SK-N-SH (cell line): Measurements from ENCODE around the gene ARL3. TPM values are rescaled to one million over a fixed set of nuclear protein-coding genes. Genes with fewer than 3 reads are reported as not detected.
A peak's percentile ranks its signal among the peaks of the same experiment; 100 is the strongest.

Experiments used
- CTCF ChIA-PET: fragments of 300-600, 350-600 bp; formaldehyde crosslinking; extraction: SDS; loops from one replicate; lab custom pipeline; 2021; lab: Yijun Ruan, JAX
- POLR2A ChIA-PET: fragments of 350-600 bp; sonication (Branson Sonifier 250); formaldehyde crosslinking; extraction: SDS; loops from one replicate; lab custom pipeline; 2020; ENCODE audit warnings: antibody characterized with exemption, inconsistent platforms; lab: Yijun Ruan, JAX
- DNase-seq: peaks from one replicate; pipeline ENCODE4 v3.0.0; 2012
- H2AFZ ChIP-seq: fragments of 200-600 bp; sonication (generic); 2 replicates; pipeline ENCODE4 v1.8.1; 2016; ENCODE audit warnings: antibody characterized with exemption, mild to moderate bottlenecking, low read depth
- H3F3A ChIP-seq: fragments of 200-600 bp; sonication (generic); replicated peaks from 2 replicates; pipeline ENCODE3; 2016; ENCODE audit warnings: antibody characterized with exemption, mild to moderate bottlenecking; ENCODE audit not compliant: insufficient read depth
- H3K27ac ChIP-seq, 2 experiments: fragments of 200-500 bp in 1 of 2; fragments of 200-600 bp in 1 of 2; sonication (Bioruptor generic) in 1 of 2; sonication (generic), shearing (Covaris generic) in 1 of 2; 2 replicates each; pipeline versions ENCODE4 v1.5.1 to v1.6.1; 2014 to 2016; ENCODE audit warnings: low read depth in 2 of 2, inconsistent platforms in 1 of 2, low read length in 1 of 2, mild to moderate bottlenecking in 1 of 2, mixed read lengths in 1 of 2
- H3K27me3 ChIP-seq: fragments of 200-600 bp; sonication (generic), shearing (Covaris generic); 2 replicates; pipeline ENCODE4 v1.6.1; 2016; ENCODE audit warnings: mixed run types; ENCODE audit not compliant: insufficient read depth
- H3K36me3 ChIP-seq, 2 experiments: fragments of 200-500 bp in 1 of 2; fragments of 200-600 bp in 1 of 2; sonication (Bioruptor generic) in 1 of 2; sonication (generic) in 1 of 2; replicated peaks in 1 of 2; 2 replicates each; pipeline versions ENCODE3 to v1.5.1; 2014 to 2016; ENCODE audit warnings: low read length in 1 of 2, mild to moderate bottlenecking in 1 of 2; ENCODE audit not compliant: insufficient read depth in 2 of 2, control insufficient read depth in 1 of 2
- H3K4me1 ChIP-seq, 2 experiments: fragments of 200-500 bp in 1 of 2; fragments of 200-600 bp in 1 of 2; sonication (Bioruptor generic) in 1 of 2; sonication (generic), shearing (Covaris generic) in 1 of 2; 2 replicates each; pipeline versions ENCODE4 v1.5.1 to v1.6.1; 2014 to 2016; ENCODE audit warnings: low read depth in 1 of 2, low read length in 1 of 2, mixed run types in 1 of 2; ENCODE audit not compliant: insufficient read depth in 2 of 2, control insufficient read depth in 1 of 2
- H3K4me2 ChIP-seq: fragments of 200-600 bp; sonication (generic), shearing (Covaris generic); 2 replicates; pipeline ENCODE4 v1.6.1; 2017; ENCODE audit warnings: mixed run types
- H3K4me3 ChIP-seq, 2 experiments: fragments of 200-500 bp in 1 of 2; fragments of 200-600 bp in 1 of 2; sonication (Bioruptor generic) in 1 of 2; sonication (generic), shearing (Covaris generic) in 1 of 2; 2 replicates each; pipeline versions ENCODE4 v1.5.1 to v1.8.1; 2014 to 2016; ENCODE audit warnings: low read depth in 2 of 2, inconsistent platforms in 1 of 2, low read length in 1 of 2, mild to moderate bottlenecking in 1 of 2, mixed read lengths in 1 of 2, moderate library complexity in 1 of 2
- H3K79me2 ChIP-seq: fragments of 200-600 bp; sonication (generic); 2 replicates; pipeline ENCODE4 v1.8.1; 2017; ENCODE audit warnings: mild to moderate bottlenecking; ENCODE audit not compliant: insufficient read depth
- H3K9ac ChIP-seq: fragments of 200-600 bp; sonication (generic); 2 replicates; pipeline ENCODE4 v1.6.1; 2017; ENCODE audit warnings: mixed run types
- H3K9me2 ChIP-seq: fragments of 200-600 bp; sonication (generic); 2 replicates; pipeline ENCODE4 v1.6.1; 2017; ENCODE audit warnings: mixed run types
- H3K9me3 ChIP-seq: fragments of 200-600 bp; sonication (generic); 2 replicates; pipeline ENCODE4 v1.6.1; 2017; ENCODE audit warnings: mixed run types, mild to moderate bottlenecking, moderate library complexity
- H4K20me1 ChIP-seq: fragments of 200-600 bp; sonication (generic); 2 replicates; pipeline ENCODE4 v1.6.1; 2017; ENCODE audit warnings: mild to moderate bottlenecking, mixed run types; ENCODE audit not compliant: insufficient read depth
- CHD2 ChIP-seq: fragments of 150-350 bp; IDR thresholded peaks from 2 replicates; pipeline ENCODE4 v1.6.1; 2018; ENCODE audit warnings: low read length; ENCODE audit not compliant: partially characterized antibody
- EP300 ChIP-seq, 2 experiments: IDR thresholded peaks; 2 replicates each; pipeline versions ENCODE4 v1.4.0 to v1.6.1; 2012; ENCODE audit warnings: borderline replicate concordance in 1 of 2, low read depth in 1 of 2, low read length in 1 of 2
- EZH2phosphoT487 ChIP-seq: fragments of 200-600 bp; sonication (generic); IDR thresholded peaks from 2 replicates; pipeline ENCODE4 v1.6.1; 2017; ENCODE audit warnings: low read depth, mixed run types, mild to moderate bottlenecking, antibody characterized with exemption, moderate library complexity, borderline replicate concordance
- FOXM1 ChIP-seq: IDR thresholded peaks from 2 replicates; pipeline ENCODE4 v1.4.0; 2012; ENCODE audit warnings: low read depth, mild to moderate bottlenecking
- GABPA ChIP-seq: IDR thresholded peaks from 2 replicates; pipeline ENCODE4 v1.4.0; 2012; ENCODE audit warnings: low read depth, mild to moderate bottlenecking
- JUND ChIP-seq: IDR thresholded peaks from 2 replicates; pipeline ENCODE4 v1.4.0; 2012
- MEF2A ChIP-seq: IDR thresholded peaks from 2 replicates; pipeline ENCODE4 v1.4.0; 2012; ENCODE audit warnings: low read depth, borderline replicate concordance
- MXI1 ChIP-seq: IDR thresholded peaks from 2 replicates; pipeline ENCODE4 v1.6.1; 2012; ENCODE audit warnings: mild to moderate bottlenecking, low read depth, low read length, improper control_type of control experiment
- NRF1 ChIP-seq: IDR thresholded peaks from 2 replicates; pipeline ENCODE4 v1.6.1; 2012; ENCODE audit warnings: low read depth, mild to moderate bottlenecking, low read length
- POLR2AphosphoS5 ChIP-seq: IDR thresholded peaks from 2 replicates; pipeline ENCODE4 v1.6.1; 2012; ENCODE audit warnings: low read depth, low read length
- RCOR1 ChIP-seq: fragments of 150-350 bp; IDR thresholded peaks from 2 replicates; pipeline ENCODE4 v1.6.1; 2017; ENCODE audit warnings: antibody characterized with exemption, low read length
- RFX5 ChIP-seq: IDR thresholded peaks from 2 replicates; pipeline ENCODE4 v1.6.1; 2012; ENCODE audit warnings: mild to moderate bottlenecking, improper control_type of control experiment, low read length
- RXRA ChIP-seq: IDR thresholded peaks from 2 replicates; pipeline ENCODE4 v1.4.0; 2012; ENCODE audit warnings: low read depth, mild to moderate bottlenecking, borderline replicate concordance
- SMC3 ChIP-seq: IDR thresholded peaks from 2 replicates; pipeline ENCODE4 v1.6.1; 2012; ENCODE audit warnings: low read depth, low read length, improper control_type of control experiment
- TAF1 ChIP-seq: IDR thresholded peaks from 2 replicates; pipeline ENCODE4 v1.6.1; 2012; ENCODE audit warnings: low read depth, mild to moderate bottlenecking, low read length, moderate library complexity, borderline replicate concordance
- TCF12 ChIP-seq: IDR thresholded peaks from 2 replicates; pipeline ENCODE4 v1.4.0; 2012
- TEAD4 ChIP-seq: IDR thresholded peaks from 2 replicates; pipeline ENCODE4 v1.4.0; 2012; ENCODE audit warnings: mild to moderate bottlenecking, borderline replicate concordance; ENCODE audit not compliant: insufficient read depth
- YY1 ChIP-seq: IDR thresholded peaks from 2 replicates; pipeline ENCODE4 v1.4.0; 2012; ENCODE audit warnings: low read depth, mild to moderate bottlenecking
- WGBS: methylation state at CpG from one replicate; pipeline ENCODE4 v1.1.6; 2017; ENCODE audit warnings: low lambda C conversion rate; 5-methylcytosine and 5-hydroxymethylcytosine counted together
- polyA plus RNA-seq, 3 experiments: library from polyadenylated mRNA; depleted of rRNA; stranded (reverse); fragments of >200 nt; gene quantifications; 2 replicates each; pipeline ENCODE4 v1.2.3, GENCODE V29; 2012
- TF ChIP-seq, protein P1 (sequence below): fragments of 200-600 bp; sonication (generic); IDR thresholded peaks from 2 replicates; pipeline ENCODE4 v1.6.1; 2017; ENCODE audit warnings: antibody characterized with exemption, mild to moderate bottlenecking, moderate library complexity
- TF ChIP-seq, protein P2 (sequence below): IDR thresholded peaks from 2 replicates; pipeline ENCODE4; 2012
- TF ChIP-seq, protein P3 (sequence below): IDR thresholded peaks from 2 replicates; pipeline ENCODE4 v1.4.0; 2012; ENCODE audit warnings: low read depth, borderline replicate concordance
- TF ChIP-seq, protein P4 (sequence below): IDR thresholded peaks from 2 replicates; pipeline ENCODE4 v1.4.0; 2012; ENCODE audit warnings: low read depth
- TF ChIP-seq, protein P5 (sequence below): IDR thresholded peaks from 2 replicates; pipeline ENCODE4 v1.4.0; 2012; ENCODE audit warnings: low read depth, borderline replicate concordance

ARL3 gene
- polyA plus RNA-seq, 1 of the 3 experiments (the other 2 are of a cell fraction), result 11.2 TPM

- TF ChIP-seq MEF2A (0 out of 2 replicates have a peak, but pooled peaks have one; percentile 12), RXRA (peak; percentile 65; the same call in 1 of the 2 replicates), POLR2AphosphoS5 (no peak), RCOR1 (no peak), MXI1 (peak; percentile 38; the same call in 1 of the 2 replicates), TAF1 (no peak), GABPA (no peak), NRF1 (no peak)
- TF ChIP-seq, protein P1, sequence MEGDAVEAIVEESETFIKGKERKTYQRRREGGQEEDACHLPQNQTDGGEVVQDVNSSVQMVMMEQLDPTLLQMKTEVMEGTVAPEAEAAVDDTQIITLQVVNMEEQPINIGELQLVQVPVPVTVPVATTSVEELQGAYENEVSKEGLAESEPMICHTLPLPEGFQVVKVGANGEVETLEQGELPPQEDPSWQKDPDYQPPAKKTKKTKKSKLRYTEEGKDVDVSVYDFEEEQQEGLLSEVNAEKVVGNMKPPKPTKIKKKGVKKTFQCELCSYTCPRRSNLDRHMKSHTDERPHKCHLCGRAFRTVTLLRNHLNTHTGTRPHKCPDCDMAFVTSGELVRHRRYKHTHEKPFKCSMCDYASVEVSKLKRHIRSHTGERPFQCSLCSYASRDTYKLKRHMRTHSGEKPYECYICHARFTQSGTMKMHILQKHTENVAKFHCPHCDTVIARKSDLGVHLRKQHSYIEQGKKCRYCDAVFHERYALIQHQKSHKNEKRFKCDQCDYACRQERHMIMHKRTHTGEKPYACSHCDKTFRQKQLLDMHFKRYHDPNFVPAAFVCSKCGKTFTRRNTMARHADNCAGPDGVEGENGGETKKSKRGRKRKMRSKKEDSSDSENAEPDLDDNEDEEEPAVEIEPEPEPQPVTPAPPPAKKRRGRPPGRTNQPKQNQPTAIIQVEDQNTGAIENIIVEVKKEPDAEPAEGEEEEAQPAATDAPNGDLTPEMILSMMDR, result peak; percentile 23; the same call in 1 of the 2 replicates
Observed at GRCh38 chr10:102710609-102711008, 3.6 kb downstream of the ARL3 start (continued).

- Histone ChIP-seq H4K20me1 (peaks cover 5% of the 10 kb centered on the region), H3K4me3 (no peak overlapping the region), H3F3A (peaks cover 43% of the 10 kb centered on the region), H3K27ac (peak overlapping the region in 1 of 2 experiments; percentile 83; a peak in 3 of 4 replicates), H3K9me3 (no peaks in the 10 kb centered on the region), H3K27me3 (no peaks in the 10 kb centered on the region), H3K4me2 (peak overlapping the region; percentile 49), H3K4me1 (peaks cover 2 to 14% of the 10 kb centered on the region in 2 experiments), H3K36me3 (no peaks in the 10 kb centered on the region), H3K9ac (peak overlapping the region; percentile 32; the same call in 1 of the 2 replicates), H3K79me2 (peaks cover 64% of the 10 kb centered on the region), H3K9me2 (no peaks in the 10 kb centered on the region), H2AFZ (no peak overlapping the region)
- TF ChIP-seq, protein P2, sequence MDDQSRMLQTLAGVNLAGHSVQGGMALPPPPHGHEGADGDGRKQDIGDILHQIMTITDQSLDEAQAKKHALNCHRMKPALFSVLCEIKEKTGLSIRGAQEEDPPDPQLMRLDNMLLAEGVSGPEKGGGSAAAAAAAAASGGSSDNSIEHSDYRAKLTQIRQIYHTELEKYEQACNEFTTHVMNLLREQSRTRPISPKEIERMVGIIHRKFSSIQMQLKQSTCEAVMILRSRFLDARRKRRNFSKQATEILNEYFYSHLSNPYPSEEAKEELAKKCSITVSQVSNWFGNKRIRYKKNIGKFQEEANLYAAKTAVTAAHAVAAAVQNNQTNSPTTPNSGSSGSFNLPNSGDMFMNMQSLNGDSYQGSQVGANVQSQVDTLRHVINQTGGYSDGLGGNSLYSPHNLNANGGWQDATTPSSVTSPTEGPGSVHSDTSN, result no peak
- TF ChIP-seq TEAD4 (no peak), POLR2AphosphoS5 (no peak), CHD2 (no peak), YY1 (no peak), FOXM1 (no peak), JUND (no peak), RCOR1 (no peak), EP300 (IDR thresholded peaks at IDR 0.05; ENCODE audit: borderline replicate concordance in 1 of 2, low read depth in 1 of 2, low read length in 1 of 2) (no peak), MXI1 (no peak), TCF12 (no peak), RFX5 (no peak), SMC3 (no peak), EZH2phosphoT487 (no peak)
- TF ChIP-seq, protein P3, sequence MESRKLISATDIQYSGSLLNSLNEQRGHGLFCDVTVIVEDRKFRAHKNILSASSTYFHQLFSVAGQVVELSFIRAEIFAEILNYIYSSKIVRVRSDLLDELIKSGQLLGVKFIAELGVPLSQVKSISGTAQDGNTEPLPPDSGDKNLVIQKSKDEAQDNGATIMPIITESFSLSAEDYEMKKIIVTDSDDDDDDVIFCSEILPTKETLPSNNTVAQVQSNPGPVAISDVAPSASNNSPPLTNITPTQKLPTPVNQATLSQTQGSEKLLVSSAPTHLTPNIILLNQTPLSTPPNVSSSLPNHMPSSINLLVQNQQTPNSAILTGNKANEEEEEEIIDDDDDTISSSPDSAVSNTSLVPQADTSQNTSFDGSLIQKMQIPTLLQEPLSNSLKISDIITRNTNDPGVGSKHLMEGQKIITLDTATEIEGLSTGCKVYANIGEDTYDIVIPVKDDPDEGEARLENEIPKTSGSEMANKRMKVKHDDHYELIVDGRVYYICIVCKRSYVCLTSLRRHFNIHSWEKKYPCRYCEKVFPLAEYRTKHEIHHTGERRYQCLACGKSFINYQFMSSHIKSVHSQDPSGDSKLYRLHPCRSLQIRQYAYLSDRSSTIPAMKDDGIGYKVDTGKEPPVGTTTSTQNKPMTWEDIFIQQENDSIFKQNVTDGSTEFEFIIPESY, result no peak
- TF ChIP-seq, protein P4, sequence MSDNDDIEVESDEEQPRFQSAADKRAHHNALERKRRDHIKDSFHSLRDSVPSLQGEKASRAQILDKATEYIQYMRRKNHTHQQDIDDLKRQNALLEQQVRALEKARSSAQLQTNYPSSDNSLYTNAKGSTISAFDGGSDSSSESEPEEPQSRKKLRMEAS, result no peak
- TF ChIP-seq, protein P5, sequence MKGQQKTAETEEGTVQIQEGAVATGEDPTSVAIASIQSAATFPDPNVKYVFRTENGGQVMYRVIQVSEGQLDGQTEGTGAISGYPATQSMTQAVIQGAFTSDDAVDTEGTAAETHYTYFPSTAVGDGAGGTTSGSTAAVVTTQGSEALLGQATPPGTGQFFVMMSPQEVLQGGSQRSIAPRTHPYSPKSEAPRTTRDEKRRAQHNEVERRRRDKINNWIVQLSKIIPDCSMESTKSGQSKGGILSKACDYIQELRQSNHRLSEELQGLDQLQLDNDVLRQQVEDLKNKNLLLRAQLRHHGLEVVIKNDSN, result no peak
- CTCF ChIA-PET, result interaction anchor here (1.3 to 1.8 kb wide), 3 partner anchors 26 to 35 kb away, joined by 4 to 5 read pairs (median 4); no protein-coding TSS in a partner anchor
- no peak for DNase-seq
- POLR2A ChIA-PET, result no interaction called here
- 79% methylated on average over 2 of the region's 2 CpGs for WGBS
Observed at GRCh38 chr10:102705531-102705930, 8.7 kb downstream of the ARL3 start.
